HCT116 (cell line): ENCODE measurements around the gene HIPK3.

ENCODE experiments used
- CTCF ChIP-seq, 3 experiments: fragments of 200-600 bp in 1 of 3; sonication (generic) in 1 of 3; IDR thresholded peaks in 2 of 3; conservative IDR thresholded peaks in 1 of 3; 2 replicates each; pipeline ENCODE4 v1.5.1; 2012 to 2017; ENCODE audit warnings: low read depth in 2 of 3, low read length in 2 of 3, antibody characterized with exemption in 1 of 3, borderline replicate concordance in 1 of 3, control low read depth in 1 of 3, mild to moderate bottlenecking in 1 of 3, mixed read lengths in 1 of 3, mixed run types in 1 of 3, moderate library complexity in 1 of 3; ENCODE audit not compliant: insufficient read depth in 1 of 3
- ELF1 ChIP-seq: IDR thresholded peaks from 2 replicates; pipeline ENCODE4 v1.6.1; 2012; ENCODE audit warnings: low read depth, borderline replicate concordance
- JUND ChIP-seq: IDR thresholded peaks from 2 replicates; pipeline ENCODE4 v1.6.1; 2012
- POLR2AphosphoS5 ChIP-seq: IDR thresholded peaks from 2 replicates; pipeline ENCODE4 v1.6.1; 2011; ENCODE audit warnings: mild to moderate bottlenecking, low read depth, low read length, moderate library complexity

- TF ChIP-seq ELF1, result no peak
- TF ChIP-seq JUND, result no peak
- TF ChIP-seq CTCF (IDR thresholded peaks at IDR 0.05 in 2 of 3, conservative IDR thresholded peaks at IDR 0.05 in 1 of 3; ENCODE audit: borderline replicate concordance in 1 of 3, insufficient read depth in 1 of 3, low read depth in 2 of 3, low read length in 2 of 3), result no peak
- TF ChIP-seq POLR2AphosphoS5, result no peak
These were observed 14.6 kb upstream of the HIPK3 start for GRCh38 chr11:33242575-33242974.
